Measurements from ENCODE around the gene ZNHIT1. TPM values are rescaled to one million over a fixed set of nuclear protein-coding genes. Genes with fewer than 3 reads are reported as not detected.

ZNHIT1 gene
- polyA plus RNA-seq, 2 of the 4 experiments (the other 2 are of a cell fraction) = 33.2 to 55.9 TPM

- TF ChIP-seq CTCF (IDR thresholded peaks at IDR 0.05) (no peak), NFE2L2 (conservative IDR thresholded peaks at IDR 0.05; ENCODE audit: low read length) (no peak), NR3C1 (IDR thresholded peaks at IDR 0.05) (no peak)
These were observed 49.4 kb upstream of the ZNHIT1 start (continued) for GRCh38 chr7:101168412-101169049.

- 4% methylated on average over 17 of the region's 18 CpGs for WGBS (ENCODE audit: missing lambda C conversion rate)
- ATAC-seq (peak in 1 of 2 experiments; percentile 1; a peak in 3 of 6 replicates), DNase-seq (ENCODE audit: low read depth in 1 of 2, low spot score in 1 of 2) (no peak), FAIRE-seq (no peak)
- Histone ChIP-seq H3K4me1 (peaks cover 89% of the 10 kb centered on the region), H3K4me3 (peak overlapping the region; percentile 36), H3K4me2 (peak overlapping the region; percentile 98), H3K27ac (peak overlapping the region in 1 of 2 experiments; percentile 53; a peak in 4 of 6 replicates), H3K9me3 (no peaks in the 10 kb centered on the region)
- 0 out of 2 replicates have a peak, but pooled peaks have one; percentile 8 for TF ChIP-seq JUNB (IDR thresholded peaks at IDR 0.05)
- no peak for TF ChIP-seq REST (IDR thresholded peaks at IDR 0.05)
- ChIA-PET CTCF (interaction anchor here (0.5 to 3.1 kb wide), 18 partner anchors 12 to 297 kb away, joined by 3 to 56 read pairs (median 6); partner anchors contain the start of gene AP1S1), POLR2A (interaction anchor here (0.5 to 0.6 kb wide), 3 partner anchors 43 to 172 kb away, joined by 3 to 4 read pairs (median 4); partner anchors contain the start of gene SERPINE1)
These were observed 48.7 kb upstream of the ZNHIT1 start for GRCh38 chr7:101169110-101169837.

GRCh38 chr7:101169838-101170551 is 48.0 kb upstream of the ZNHIT1 start:
- ChIA-PET CTCF (interaction anchor here (0.5 to 3.1 kb wide), 29 partner anchors 8 to 298 kb away, joined by 3 to 56 read pairs (median 4); partner anchors contain the start of genes AP1S1 and NAT16), POLR2A (no interaction called here)
- TF ChIP-seq CTCF (IDR thresholded peaks at IDR 0.05) (peak; percentile 85), RAD21 (conservative IDR thresholded peaks at IDR 0.05 in 1 of 2, IDR thresholded peaks at IDR 0.05 in 1 of 2) (peak; percentile 64 to 69), MAX (IDR thresholded peaks at IDR 0.05) (peak; percentile 64), ESRRA (IDR thresholded peaks at IDR 0.05; ENCODE audit: borderline replicate concordance, low read length) (no peak), SMC3 (IDR thresholded peaks at IDR 0.05) (peak; percentile 82)
- H3K4me2 ChIP-seq = peak overlapping the region; percentile 98
- DNase-seq (ENCODE audit: low read depth in 1 of 2, low spot score in 1 of 2) (peak in 1 of 2 experiments; percentile 63), ATAC-seq (peak; percentile 32 to 62; a peak in 4 of 6 replicates), FAIRE-seq (no peak)
- WGBS (ENCODE audit: missing lambda C conversion rate) = 3% methylated on average over 21 of the region's 33 CpGs
- H3K4me3 ChIP-seq = peak overlapping the region; percentile 36
- H3K4me1 ChIP-seq = peaks cover 82% of the 10 kb centered on the region
- H3K27ac ChIP-seq = peak overlapping the region in 1 of 2 experiments; percentile 46; a peak in 4 of 6 replicates
- no peaks in the 10 kb centered on the region for H3K9me3 ChIP-seq
